Caco-2 (cell line): ENCODE measurements around the gene TSPAN33. TPM values are rescaled to one million over a fixed set of nuclear protein-coding genes. Genes with fewer than 3 reads are reported as not detected.

Experiments
- BruUV-seq: library from RNA; stranded (reverse); fragments of 400-500 nt; replicated peaks from 2 replicates; lab custom pipeline; 2021; lab: Mats Ljungman, UMichigan
- CTCF ChIA-PET: fragments of 300-600 bp; sonication (Branson Sonifier 250); formaldehyde crosslinking; loops from one replicate; lab custom pipeline; 2022; ENCODE audit warnings: antibody characterized with exemption; lab: Charles Lee
- POLR2A ChIA-PET: fragments of 300-600 bp; sonication (Branson Sonifier 250); formaldehyde crosslinking; loops from one replicate; lab custom pipeline; 2022; ENCODE audit warnings: antibody characterized with exemption; lab: Charles Lee
- DNase-seq, 2 experiments: peaks; one replicate each; pipeline versions ENCODE4 v3.0.0 to v3.0.0-alpha.2; 2020 to 2022
- H3K27me3 ChIP-seq: replicated peaks from 2 replicates; pipeline ENCODE4 v1.6.0; 2011; ENCODE audit warnings: low read length; ENCODE audit not compliant: control insufficient read depth, insufficient read depth
- H3K36me3 ChIP-seq: 2 replicates; pipeline ENCODE4 v1.5.1; 2011; ENCODE audit warnings: low read length; ENCODE audit not compliant: control insufficient read depth, insufficient read depth
- H3K4me1 ChIP-seq: fragments of 250-450 bp; sonication (Bioruptor Pico); 2 replicates; pipeline ENCODE4 v1.5.1; 2020; ENCODE audit warnings: mild to moderate bottlenecking
- H3K4me3 ChIP-seq: 2 replicates; pipeline ENCODE4 v1.5.1; 2011; ENCODE audit warnings: low read depth, mild to moderate bottlenecking, control low read depth, low read length
- H3K9me3 ChIP-seq: fragments of 250-450 bp; sonication (Bioruptor Pico); 2 replicates; pipeline ENCODE4 v1.5.1; 2020; ENCODE audit warnings: mild to moderate bottlenecking, moderate library complexity
- H3K27ac Mint-ChIP-seq: one replicate; pipeline ENCODE4 v1.8.0; 2022; ENCODE audit warnings: mixed read lengths; ENCODE audit not compliant: unreplicated experiment
- H3K27me3 Mint-ChIP-seq: one replicate; pipeline ENCODE4 v1.8.0; 2022; ENCODE audit warnings: mixed read lengths; ENCODE audit not compliant: insufficient read depth, unreplicated experiment
- H3K36me3 Mint-ChIP-seq: one replicate; pipeline ENCODE4 v1.8.0; 2022; ENCODE audit warnings: mild to moderate bottlenecking, mixed read lengths; ENCODE audit not compliant: insufficient read depth, unreplicated experiment
- H3K4me1 Mint-ChIP-seq: one replicate; pipeline ENCODE4 v1.8.0; 2022; ENCODE audit warnings: low read depth, mixed read lengths; ENCODE audit not compliant: unreplicated experiment
- H3K4me3 Mint-ChIP-seq: one replicate; pipeline ENCODE4 v1.8.0; 2022; ENCODE audit warnings: mild to moderate bottlenecking, moderate library complexity, mixed read lengths; ENCODE audit not compliant: unreplicated experiment
- H3K9me3 Mint-ChIP-seq: one replicate; pipeline ENCODE4 v1.8.0; 2022; ENCODE audit warnings: mixed read lengths; ENCODE audit not compliant: unreplicated experiment
- intact Hi-C: fragments of 100-400 bp; cut with micrococcal nuclease; formaldehyde crosslinking; loops from one replicate; pipeline ENCODE4 v1.10.0; 2022; ENCODE audit not compliant: unreplicated experiment
- total RNA-seq: library from RNA; stranded (reverse); gene quantifications from 2 replicates; pipeline ENCODE4 v1.2.3, GENCODE V29; 2022
- TF ChIP-seq, protein P1 (sequence below), 2 experiments: fragments of 200-600 bp in 1 of 2; IDR thresholded peaks; 1 replicate in 1 of 2; 2 replicates in 1 of 2; pipeline versions ENCODE4 v1.5.1 to v1.8.0; 2011 to 2022; ENCODE audit warnings: antibody characterized with exemption in 1 of 2, control low read depth in 1 of 2, inconsistent platforms in 1 of 2, low read depth in 1 of 2, low read length in 1 of 2, mild to moderate bottlenecking in 1 of 2, moderate library complexity in 1 of 2; ENCODE audit not compliant: insufficient read depth in 1 of 2, severe bottlenecking in 1 of 2, unreplicated experiment in 1 of 2

The TSPAN33 gene
- total RNA-seq, 1 experiment from 2014 or later: 4.5 TPM

DNA sequence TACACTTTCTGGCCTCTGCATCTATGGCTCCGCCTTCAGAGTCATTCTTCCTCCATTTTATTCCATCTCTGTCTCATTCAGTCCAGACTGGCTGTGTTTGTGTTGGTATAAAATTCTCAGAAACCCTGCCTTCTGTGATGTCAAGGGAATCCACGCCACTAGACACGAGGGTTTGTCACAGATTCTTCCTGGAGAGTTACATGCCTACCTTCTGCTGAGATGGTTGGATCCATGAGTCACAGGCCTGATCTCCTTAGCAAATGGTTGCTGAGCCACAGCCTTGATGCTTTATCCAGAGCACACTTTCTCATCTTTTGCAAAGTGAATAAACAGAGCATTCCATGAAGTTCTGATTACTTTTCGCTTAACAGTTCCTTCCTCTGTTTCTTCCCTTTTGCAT lies 35.9 kb upstream of the TSPAN33 start:
- Histone ChIP-seq H3K9me3 (no peaks in the 10 kb centered on the region), H3K36me3 (no peaks in the 10 kb centered on the region), H3K4me3 (no peak overlapping the region), H3K4me1 (no peaks in the 10 kb centered on the region), H3K27me3 (no peaks in the 10 kb centered on the region)
- no peak overlapping the region for H3K27ac Mint-ChIP-seq
- ChIA-PET POLR2A (no interaction called here), CTCF (no interaction called here)
- no peaks in the 10 kb centered on the region for H3K36me3 Mint-ChIP-seq
- H3K4me3 Mint-ChIP-seq: no peak overlapping the region
- BruUV-seq: no TSS peak
- TF ChIP-seq, protein P1, sequence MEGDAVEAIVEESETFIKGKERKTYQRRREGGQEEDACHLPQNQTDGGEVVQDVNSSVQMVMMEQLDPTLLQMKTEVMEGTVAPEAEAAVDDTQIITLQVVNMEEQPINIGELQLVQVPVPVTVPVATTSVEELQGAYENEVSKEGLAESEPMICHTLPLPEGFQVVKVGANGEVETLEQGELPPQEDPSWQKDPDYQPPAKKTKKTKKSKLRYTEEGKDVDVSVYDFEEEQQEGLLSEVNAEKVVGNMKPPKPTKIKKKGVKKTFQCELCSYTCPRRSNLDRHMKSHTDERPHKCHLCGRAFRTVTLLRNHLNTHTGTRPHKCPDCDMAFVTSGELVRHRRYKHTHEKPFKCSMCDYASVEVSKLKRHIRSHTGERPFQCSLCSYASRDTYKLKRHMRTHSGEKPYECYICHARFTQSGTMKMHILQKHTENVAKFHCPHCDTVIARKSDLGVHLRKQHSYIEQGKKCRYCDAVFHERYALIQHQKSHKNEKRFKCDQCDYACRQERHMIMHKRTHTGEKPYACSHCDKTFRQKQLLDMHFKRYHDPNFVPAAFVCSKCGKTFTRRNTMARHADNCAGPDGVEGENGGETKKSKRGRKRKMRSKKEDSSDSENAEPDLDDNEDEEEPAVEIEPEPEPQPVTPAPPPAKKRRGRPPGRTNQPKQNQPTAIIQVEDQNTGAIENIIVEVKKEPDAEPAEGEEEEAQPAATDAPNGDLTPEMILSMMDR (IDR thresholded peaks at IDR 0.05; ENCODE audit: insufficient read depth in 1 of 2, low read depth in 1 of 2, low read length in 1 of 2, severe bottlenecking in 1 of 2, unreplicated experiment in 1 of 2): no peak
- H3K4me1 Mint-ChIP-seq: no peaks in the 10 kb centered on the region
- intact Hi-C loops: no loop called here
- no peak for DNase-seq
- H3K27me3 Mint-ChIP-seq: peaks cover 4% of the 10 kb centered on the region
- H3K9me3 Mint-ChIP-seq: no peaks in the 10 kb centered on the region

DNA sequence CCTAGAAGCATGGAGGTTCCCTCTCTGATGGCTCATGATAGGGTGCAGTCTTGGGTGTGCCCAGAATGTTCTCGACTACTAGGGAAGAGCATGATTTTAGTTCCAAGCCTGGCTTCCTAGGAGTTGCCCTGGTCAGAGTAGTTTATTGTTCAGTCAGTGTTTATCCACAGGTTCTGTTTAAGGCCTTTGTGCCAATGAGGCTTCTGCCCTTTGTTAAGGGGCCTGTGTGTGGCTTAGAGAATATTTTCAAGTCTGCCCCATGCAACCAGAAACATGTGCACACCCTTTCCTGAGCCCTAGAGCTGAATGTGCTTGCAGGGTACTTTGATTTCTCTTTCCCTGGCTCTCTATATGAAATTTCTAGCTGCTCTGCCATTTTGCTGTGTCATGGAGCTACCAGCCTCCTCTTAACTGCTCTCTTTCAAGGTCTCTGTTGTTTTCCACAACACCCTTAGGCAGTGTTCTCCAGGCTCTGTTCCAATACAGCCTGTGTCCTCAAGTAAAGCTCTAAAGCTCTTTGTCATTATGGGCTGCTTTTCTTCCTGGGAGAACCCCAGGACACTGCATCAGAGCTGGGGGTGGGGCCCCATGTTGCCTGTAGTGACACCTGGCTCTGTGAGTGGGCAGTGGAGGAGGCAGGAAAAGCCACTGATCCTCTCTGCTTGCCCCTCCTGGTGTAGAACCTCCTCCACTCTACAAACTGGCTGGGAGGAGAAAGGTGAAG lies 34.1 kb upstream of the TSPAN33 start:
- H3K4me3 Mint-ChIP-seq: no peak overlapping the region
- no peaks in the 10 kb centered on the region for H3K36me3 Mint-ChIP-seq
- no peaks in the 10 kb centered on the region for H3K9me3 Mint-ChIP-seq
- Histone ChIP-seq H3K4me1 (no peaks in the 10 kb centered on the region), H3K4me3 (no peak overlapping the region), H3K36me3 (no peaks in the 10 kb centered on the region), H3K27me3 (no peaks in the 10 kb centered on the region), H3K9me3 (peaks cover 7% of the 10 kb centered on the region; the same call in 1 of the 2 replicates)
- H3K27me3 Mint-ChIP-seq: peaks cover 4% of the 10 kb centered on the region
- no TSS peak for BruUV-seq
- H3K4me1 Mint-ChIP-seq: no peaks in the 10 kb centered on the region
- no peak overlapping the region for H3K27ac Mint-ChIP-seq
- no peak for DNase-seq
- CTCF ChIA-PET: no interaction called here
- POLR2A ChIA-PET: no interaction called here
- intact Hi-C loops: no loop called here
- TF ChIP-seq, protein P1 (IDR thresholded peaks at IDR 0.05; ENCODE audit: insufficient read depth in 1 of 2, low read depth in 1 of 2, low read length in 1 of 2, severe bottlenecking in 1 of 2, unreplicated experiment in 1 of 2): no peak

DNA sequence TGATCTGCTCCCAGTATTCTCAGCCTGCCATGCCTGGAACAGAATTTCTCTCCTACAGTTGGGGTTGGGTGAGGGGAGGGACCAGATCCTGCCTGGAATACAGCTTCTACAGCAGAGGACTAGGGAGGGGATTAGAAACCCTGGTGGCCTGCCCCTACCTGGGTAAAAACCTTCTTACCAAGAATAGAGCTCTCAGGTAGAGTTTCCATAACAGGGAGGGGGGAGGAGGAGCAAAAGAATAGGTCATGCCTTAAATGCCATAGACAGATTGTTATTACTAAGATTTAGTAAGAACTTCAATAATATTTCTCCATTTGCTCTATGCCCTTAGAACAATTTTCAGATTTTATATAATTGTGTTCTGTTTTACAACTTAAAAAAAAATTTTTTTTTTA lies 33.5 kb upstream of the TSPAN33 start:
- no peaks in the 10 kb centered on the region for H3K36me3 Mint-ChIP-seq
- intact Hi-C loops: no loop called here
- peaks cover under 1% of the 10 kb centered on the region for H3K27me3 Mint-ChIP-seq
- ChIA-PET CTCF (no interaction called here), POLR2A (no interaction called here)
- no peaks in the 10 kb centered on the region for H3K9me3 Mint-ChIP-seq
- Histone ChIP-seq H3K4me1 (no peaks in the 10 kb centered on the region), H3K36me3 (no peaks in the 10 kb centered on the region), H3K27me3 (no peaks in the 10 kb centered on the region), H3K9me3 (peaks cover 11% of the 10 kb centered on the region; the same call in 1 of the 2 replicates), H3K4me3 (no peak overlapping the region)
- no peak overlapping the region for H3K27ac Mint-ChIP-seq
- no peak overlapping the region for H3K4me3 Mint-ChIP-seq
- no peaks in the 10 kb centered on the region for H3K4me1 Mint-ChIP-seq
- no peak for DNase-seq
- no TSS peak for BruUV-seq
- TF ChIP-seq, protein P1 (IDR thresholded peaks at IDR 0.05; ENCODE audit: insufficient read depth in 1 of 2, low read depth in 1 of 2, low read length in 1 of 2, severe bottlenecking in 1 of 2, unreplicated experiment in 1 of 2): no peak
